SK-N-SH treated with all-trans-retinoic acid at 6 μM for 48 hours (cell line): ENCODE measurements around the gene RIC8B.

Experiments used
- ATAC-seq: fragments of 200-7000 bp; cut with Tn5 transposase; 3 replicates; pipeline ENCODE4 v1.9.1; 2020; ENCODE audit warnings: mild to moderate bottlenecking, moderate library complexity
- ARNTL ChIP-seq: fragments of 450-650 bp; formaldehyde crosslinking; IDR thresholded peaks from 2 replicates; pipeline ENCODE4 v1.5.0; 2020; ENCODE audit warnings: low read depth, mild to moderate bottlenecking, moderate library complexity, borderline replicate concordance
- CREB5 ChIP-seq: fragments of 250-450 bp; sonication (Bioruptor Pico); IDR thresholded peaks from 2 replicates; pipeline ENCODE4 v1.5.1; 2020; ENCODE audit warnings: low read depth, mild to moderate bottlenecking, moderate library complexity
- CSDC2 ChIP-seq: fragments of 250-450 bp; sonication (Bioruptor Pico); IDR thresholded peaks from 2 replicates; pipeline ENCODE4 v1.5.0; 2020; ENCODE audit warnings: mild to moderate bottlenecking, moderate library complexity
- CSRNP3 ChIP-seq: fragments of 250-450 bp; sonication (Bioruptor Pico); IDR thresholded peaks from 2 replicates; pipeline ENCODE4 v1.5.1; 2021; ENCODE audit warnings: mild to moderate bottlenecking, moderate library complexity
- ESRRG ChIP-seq: fragments of 250-450 bp; sonication (Bioruptor Pico); IDR thresholded peaks from 2 replicates; pipeline ENCODE4 v1.6.1; 2021; ENCODE audit warnings: mild to moderate bottlenecking
- GLIS3 ChIP-seq: fragments of 250-450 bp; sonication (Bioruptor Pico); IDR thresholded peaks from 2 replicates; pipeline ENCODE4 v1.5.0; 2020; ENCODE audit warnings: mild to moderate bottlenecking, moderate library complexity
- ISL1 ChIP-seq: fragments of 250-450 bp; sonication (Bioruptor Pico); IDR thresholded peaks from 2 replicates; pipeline ENCODE4 v2.1.2; 2022; ENCODE audit warnings: mild to moderate bottlenecking, moderate library complexity
- OSR1 ChIP-seq: fragments of 250-450 bp; sonication (Bioruptor Pico); IDR thresholded peaks from 2 replicates; pipeline ENCODE4 v1.8.0; 2022; ENCODE audit warnings: moderate library complexity, mild to moderate bottlenecking, inconsistent platforms
- PATZ1 ChIP-seq: fragments of 250-450 bp; sonication (Bioruptor Pico); IDR thresholded peaks from 2 replicates; pipeline ENCODE4 v1.8.0; 2020; ENCODE audit warnings: mild to moderate bottlenecking, moderate library complexity, borderline replicate concordance
- POU6F1 ChIP-seq: fragments of 250-450 bp; sonication (Bioruptor Pico); IDR thresholded peaks from 2 replicates; pipeline ENCODE4 v1.8.0; 2021; ENCODE audit warnings: low read depth, mild to moderate bottlenecking, moderate library complexity, borderline replicate concordance
- PPARA ChIP-seq: fragments of 250-450 bp; sonication (Bioruptor Pico); IDR thresholded peaks from 2 replicates; pipeline ENCODE4 v1.5.0; 2020; ENCODE audit warnings: mild to moderate bottlenecking, borderline replicate concordance
- RARB ChIP-seq: fragments of 250-450 bp; sonication (Bioruptor Pico); IDR thresholded peaks from 2 replicates; pipeline ENCODE4 v1.8.0; 2021; ENCODE audit warnings: mild to moderate bottlenecking, moderate library complexity
- SNAI2 ChIP-seq: fragments of 250-450 bp; sonication (Bioruptor Pico); IDR thresholded peaks from 2 replicates; pipeline ENCODE4 v1.5.0; 2020; ENCODE audit warnings: mild to moderate bottlenecking, moderate library complexity
- TCF4 ChIP-seq: fragments of 250-450 bp; sonication (Bioruptor Pico); IDR thresholded peaks from 2 replicates; pipeline ENCODE4 v1.8.0; 2021; ENCODE audit warnings: mild to moderate bottlenecking, moderate library complexity, borderline replicate concordance
- TOX ChIP-seq: fragments of 250-450 bp; sonication (Bioruptor Pico); IDR thresholded peaks from 2 replicates; pipeline ENCODE4 v1.8.0; 2021; ENCODE audit warnings: mild to moderate bottlenecking, moderate library complexity, borderline replicate concordance
- TSHZ2 ChIP-seq: fragments of 250-450 bp; sonication (Bioruptor Pico); IDR thresholded peaks from 2 replicates; pipeline ENCODE4 v1.5.0; 2020; ENCODE audit warnings: mild to moderate bottlenecking, moderate library complexity
- ZC3H10 ChIP-seq: fragments of 250-450 bp; sonication (Bioruptor Pico); IDR thresholded peaks from 2 replicates; pipeline ENCODE4 v1.5.1; 2021; ENCODE audit warnings: mild to moderate bottlenecking, moderate library complexity
- ZFP3 ChIP-seq: fragments of 250-450 bp; sonication (Bioruptor Pico); IDR thresholded peaks from 2 replicates; pipeline ENCODE4 v1.5.0; 2020; ENCODE audit warnings: mild to moderate bottlenecking, moderate library complexity
- ZFP30 ChIP-seq: fragments of 450-650 bp; formaldehyde crosslinking; IDR thresholded peaks from 2 replicates; pipeline ENCODE4 v1.5.0; 2022; ENCODE audit warnings: mild to moderate bottlenecking, moderate library complexity
- ZNF70 ChIP-seq: fragments of 450-650 bp; formaldehyde crosslinking; IDR thresholded peaks from 2 replicates; pipeline ENCODE4 v1.5.0; 2020; ENCODE audit warnings: mild to moderate bottlenecking, moderate library complexity
- ZNF8 ChIP-seq: fragments of 450-650 bp; formaldehyde crosslinking; IDR thresholded peaks from 2 replicates; pipeline ENCODE4 v1.5.0; 2020; ENCODE audit warnings: mild to moderate bottlenecking, moderate library complexity

The RIC8B gene

GRCh38 chr12:106896603-106897002 is 122.1 kb downstream of the RIC8B start:
- TF ChIP-seq ZC3H10 (CRISPR knock-in tag) (no peak), ZFP3 (no peak), GLIS3 (CRISPR knock-in tag) (no peak), ARNTL (no peak), PATZ1 (no peak), CREB5 (no peak), POU6F1 (CRISPR knock-in tag) (no peak), ZNF70 (CRISPR knock-in tag) (no peak), PPARA (CRISPR knock-in tag) (no peak), ZNF8 (CRISPR knock-in tag) (no peak), TCF4 (CRISPR knock-in tag) (no peak), ZFP30 (no peak), CSRNP3 (CRISPR knock-in tag) (no peak), ISL1 (CRISPR knock-in tag) (no peak)
- ATAC-seq = no peak; the same call in 2 of the 3 replicates

- no peak; the same call in 2 of the 3 replicates for ATAC-seq
- TF ChIP-seq CSRNP3 (CRISPR knock-in tag) (no peak), ARNTL (no peak), POU6F1 (CRISPR knock-in tag) (no peak), TOX (no peak), CSDC2 (CRISPR knock-in tag) (no peak), RARB (CRISPR knock-in tag) (no peak), ZNF8 (CRISPR knock-in tag) (no peak), ZFP3 (no peak), ZFP30 (no peak), ESRRG (CRISPR knock-in tag) (no peak), OSR1 (CRISPR knock-in tag) (no peak), ZC3H10 (CRISPR knock-in tag) (no peak), SNAI2 (CRISPR knock-in tag) (no peak), PPARA (CRISPR knock-in tag) (no peak)
- TF ChIP-seq, all 23 proteins: peak for 0
Observed at GRCh38 chr12:106897082-106897481, 122.6 kb downstream of the RIC8B start.

GRCh38 chr12:106897981-106898901 is 123.8 kb downstream of the RIC8B start:
- no peak for ATAC-seq
- no peak for TF ChIP-seq TSHZ2 (CRISPR knock-in tag)
- no peak for TF ChIP-seq ESRRG (CRISPR knock-in tag)
- TF ChIP-seq RARB (CRISPR knock-in tag) = no peak
- no peak for TF ChIP-seq ARNTL
- TF ChIP-seq TOX = no peak
- TF ChIP-seq CSDC2 (CRISPR knock-in tag) = no peak
- TF ChIP-seq CSRNP3 (CRISPR knock-in tag) = no peak
- no peak for TF ChIP-seq GLIS3 (CRISPR knock-in tag)
